Ectodermal cell (in vitro differentiated cells): ENCODE data around the gene CCDC57.

ENCODE experiments used
- H3K27ac ChIP-seq: 2 replicates; pipeline ENCODE4 v1.7.0; 2013; ENCODE audit warnings: mild to moderate bottlenecking, low read depth, low read length; ENCODE audit not compliant: insufficient read depth, poor library complexity, severe bottlenecking
- H3K27me3 ChIP-seq: 2 replicates; pipeline ENCODE4 v1.7.0; 2013; ENCODE audit warnings: mild to moderate bottlenecking, low read length; ENCODE audit not compliant: insufficient read depth, control insufficient read depth, poor library complexity, severe bottlenecking
- H3K36me3 ChIP-seq: one replicate; pipeline ENCODE4 v1.7.0; 2013; ENCODE audit warnings: low read length; ENCODE audit not compliant: control insufficient read depth, insufficient read depth
- H3K4me1 ChIP-seq: one replicate; pipeline ENCODE4 v1.7.0; 2013; ENCODE audit warnings: low read length; ENCODE audit not compliant: control insufficient read depth, insufficient read depth
- H3K4me3 ChIP-seq: 2 replicates; pipeline ENCODE4 v1.7.0; 2013; ENCODE audit warnings: low read depth, low read length, control low read depth; ENCODE audit not compliant: insufficient read depth
- H3K9me3 ChIP-seq: 2 replicates; pipeline ENCODE4 v1.7.0; 2013; ENCODE audit warnings: mild to moderate bottlenecking, low read length, moderate library complexity; ENCODE audit not compliant: control insufficient read depth
- WGBS, 2 experiments: methylation state at CpG; one replicate each; pipeline ENCODE4 v1.1.7; 2013; ENCODE audit warnings: missing lambda C conversion rate in 2 of 2; 5-methylcytosine and 5-hydroxymethylcytosine counted together

Gene CCDC57

DNA sequence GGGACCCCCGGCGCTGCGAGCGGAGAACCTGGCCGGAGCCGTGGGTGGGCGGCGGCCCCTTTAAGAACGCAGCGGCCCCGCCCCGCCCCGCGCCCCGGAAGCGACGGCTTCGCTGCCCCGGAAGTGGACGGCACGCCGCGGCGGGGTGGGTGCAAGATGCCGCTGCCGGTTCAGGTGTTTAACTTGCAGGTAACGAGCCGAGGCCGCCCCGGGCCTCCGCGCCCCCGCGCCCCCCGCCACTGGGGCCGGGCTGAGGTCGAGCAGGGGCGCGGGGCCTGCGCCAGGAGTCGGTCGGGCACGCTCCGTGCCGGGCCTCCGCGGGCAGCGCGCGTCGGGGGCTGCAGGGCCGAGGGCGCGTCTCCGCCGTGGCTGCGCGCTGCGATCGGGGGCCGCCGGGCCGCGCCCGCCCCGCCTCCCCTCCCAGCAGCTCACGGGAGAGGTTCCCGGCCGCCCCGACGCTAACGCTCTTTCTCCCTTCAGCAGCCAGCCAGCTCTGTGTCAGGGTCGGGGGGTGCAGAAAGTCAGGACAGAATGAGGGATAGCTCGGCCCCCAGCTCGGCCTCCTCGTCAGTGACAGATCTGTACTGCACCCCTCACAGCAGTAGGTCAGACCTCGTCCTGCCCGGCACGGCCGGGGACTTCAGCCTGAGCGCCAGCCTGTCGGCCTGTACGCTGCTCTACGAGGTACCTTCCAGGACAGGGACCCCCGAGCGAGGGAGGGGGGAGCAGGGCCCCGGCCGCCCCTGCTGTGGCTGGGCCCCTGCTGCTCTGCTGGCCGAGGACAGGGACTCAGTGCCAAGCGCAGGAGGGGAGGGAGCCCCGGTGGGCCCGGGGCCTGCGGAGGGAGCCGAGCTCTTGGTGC, 160.6 kb downstream of the CCDC57 start, which contains the start of the genes GPS1 and RFNG:
Gene GPS1 (plus strand): TSS at position 123 of the 862 bp plus-strand sequence. CDS start 34 bp downstream, at position 157.
Gene RFNG (minus strand): TSS at position 36 of the 862 bp plus-strand sequence. CDS start 45 bp downstream, outside the sequence.
- Histone ChIP-seq H3K4me1 (peaks cover 8% of the 10 kb centered on the region), H3K4me3 (peak within 1 kb of the TSS; percentile 62), H3K36me3 (peaks cover 36% of the 10 kb centered on the region), H3K27ac (no peak within 1 kb of the TSS), H3K9me3 (no peaks in the 10 kb centered on the region), H3K27me3 (no peaks in the 10 kb centered on the region)
- WGBS, 2 experiments: 1% methylated on average over 94 of the region's 94 CpGs
